Chondrocyte (in vitro differentiated cells): Measurements from ENCODE around the gene CBX2. TPM values are rescaled to one million over a fixed set of nuclear protein-coding genes. Genes with fewer than 3 reads are reported as not detected.

ENCODE experiments used
- DNase-seq: peaks from one replicate; pipeline ENCODE4 v3.0.0; 2021; ENCODE audit warnings: mixed read lengths, low spot score
- H3K27ac Mint-ChIP-seq: one replicate; pipeline ENCODE4 v1.8.0; 2021; ENCODE audit warnings: mild to moderate bottlenecking, moderate library complexity, mixed read lengths; ENCODE audit not compliant: unreplicated experiment
- H3K27me3 Mint-ChIP-seq: 2 replicates; pipeline ENCODE4 v1.8.0; 2021; ENCODE audit warnings: low read depth, mixed read lengths
- H3K36me3 Mint-ChIP-seq: 2 replicates; pipeline ENCODE4 v1.8.0; 2021; ENCODE audit warnings: low read depth, mixed read lengths
- H3K4me1 Mint-ChIP-seq: 2 replicates; pipeline ENCODE4 v1.8.0; 2021; ENCODE audit warnings: low read depth, mild to moderate bottlenecking, mixed read lengths
- H3K4me3 Mint-ChIP-seq: one replicate; pipeline ENCODE4 v1.8.0; 2021; ENCODE audit warnings: mild to moderate bottlenecking, moderate library complexity, mixed read lengths; ENCODE audit not compliant: unreplicated experiment
- H3K9me3 Mint-ChIP-seq: 2 replicates; pipeline ENCODE4 v1.8.0; 2021; ENCODE audit warnings: low read depth, mixed read lengths
- total RNA-seq: library from RNA; stranded (reverse); gene quantifications from 3 replicates; pipeline ENCODE4 v1.2.1, GENCODE V29; 2021
- TF ChIP-seq, protein P1 (sequence below): fragments of 200-600 bp; sonication (generic); IDR thresholded peaks from 2 replicates; pipeline ENCODE4 v1.5.0; 2021; ENCODE audit warnings: antibody characterized with exemption, mild to moderate bottlenecking, moderate library complexity

Gene CBX2
- total RNA-seq, 1 donor from 2014 or later: 4.9 TPM

GRCh38 chr17:79835470-79835899 is 57.5 kb downstream of the CBX2 start:
- TF ChIP-seq, protein P1, sequence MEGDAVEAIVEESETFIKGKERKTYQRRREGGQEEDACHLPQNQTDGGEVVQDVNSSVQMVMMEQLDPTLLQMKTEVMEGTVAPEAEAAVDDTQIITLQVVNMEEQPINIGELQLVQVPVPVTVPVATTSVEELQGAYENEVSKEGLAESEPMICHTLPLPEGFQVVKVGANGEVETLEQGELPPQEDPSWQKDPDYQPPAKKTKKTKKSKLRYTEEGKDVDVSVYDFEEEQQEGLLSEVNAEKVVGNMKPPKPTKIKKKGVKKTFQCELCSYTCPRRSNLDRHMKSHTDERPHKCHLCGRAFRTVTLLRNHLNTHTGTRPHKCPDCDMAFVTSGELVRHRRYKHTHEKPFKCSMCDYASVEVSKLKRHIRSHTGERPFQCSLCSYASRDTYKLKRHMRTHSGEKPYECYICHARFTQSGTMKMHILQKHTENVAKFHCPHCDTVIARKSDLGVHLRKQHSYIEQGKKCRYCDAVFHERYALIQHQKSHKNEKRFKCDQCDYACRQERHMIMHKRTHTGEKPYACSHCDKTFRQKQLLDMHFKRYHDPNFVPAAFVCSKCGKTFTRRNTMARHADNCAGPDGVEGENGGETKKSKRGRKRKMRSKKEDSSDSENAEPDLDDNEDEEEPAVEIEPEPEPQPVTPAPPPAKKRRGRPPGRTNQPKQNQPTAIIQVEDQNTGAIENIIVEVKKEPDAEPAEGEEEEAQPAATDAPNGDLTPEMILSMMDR: no peak
- Mint-ChIP-seq H3K4me1 (peaks cover 40% of the 10 kb centered on the region), H3K36me3 (peaks cover 8% of the 10 kb centered on the region), H3K9me3 (no peaks in the 10 kb centered on the region), H3K4me3 (no peak overlapping the region), H3K27ac (no peak overlapping the region), H3K27me3 (peaks cover 2% of the 10 kb centered on the region)
- DNase-seq: no peak

DNA sequence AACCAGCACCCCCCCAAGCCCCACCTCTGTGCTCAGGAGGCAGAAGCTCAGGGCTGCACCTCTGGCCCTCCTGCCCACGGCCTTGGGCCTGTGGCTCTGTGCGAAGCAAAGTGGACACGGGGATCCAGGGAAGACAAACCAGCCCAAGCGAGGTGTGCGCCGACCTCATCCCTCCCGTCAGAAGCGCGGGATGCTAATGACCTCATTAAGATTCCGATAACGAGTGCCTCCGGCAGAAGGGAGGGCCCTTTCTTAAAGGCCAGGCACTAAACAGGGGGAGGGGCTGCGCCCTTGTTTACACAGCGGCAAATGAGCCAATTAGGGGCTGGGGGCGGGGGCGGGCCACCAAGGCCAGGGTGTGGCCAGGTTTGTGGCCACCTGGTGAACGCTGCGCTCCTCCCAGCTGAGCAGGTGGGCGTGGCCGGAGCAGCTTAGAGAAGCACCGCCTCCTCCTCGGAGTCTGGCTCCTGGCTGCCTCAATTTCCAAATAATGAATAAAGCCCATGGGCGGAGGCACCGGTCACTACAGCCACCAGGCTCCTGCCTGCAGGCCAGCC is 58.1 kb downstream of the CBX2 start:
- TF ChIP-seq, protein P1: no peak
- Mint-ChIP-seq H3K27me3 (peaks cover 5% of the 10 kb centered on the region), H3K36me3 (peaks cover 8% of the 10 kb centered on the region), H3K4me1 (peaks cover 40% of the 10 kb centered on the region), H3K27ac (no peak overlapping the region), H3K4me3 (no peak overlapping the region), H3K9me3 (no peaks in the 10 kb centered on the region)
- DNase-seq: no peak

DNA sequence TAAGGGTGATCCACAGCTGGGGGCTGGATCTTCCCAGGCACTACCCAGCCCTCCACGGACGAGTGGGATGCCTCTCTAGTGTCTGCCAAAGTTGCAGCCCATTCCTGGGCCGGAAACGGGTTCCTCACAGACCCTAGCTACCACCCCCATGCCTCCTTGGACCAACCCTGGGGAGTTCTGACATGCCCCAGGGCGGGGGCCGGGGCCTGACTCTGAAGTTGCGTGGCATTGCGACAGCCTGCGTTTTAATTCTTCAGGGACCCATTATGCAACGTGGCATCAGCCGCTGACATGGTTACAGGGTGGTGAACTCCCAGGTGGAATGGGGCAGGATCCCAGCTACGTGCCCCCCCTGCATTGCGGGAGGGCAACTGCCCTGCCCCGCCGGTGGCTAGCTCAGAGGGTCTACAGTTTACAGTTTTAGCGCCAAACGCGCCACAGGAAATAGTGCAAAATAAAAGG is 58.6 kb downstream of the CBX2 start:
- peaks cover 8% of the 10 kb centered on the region for H3K36me3 Mint-ChIP-seq
- peak overlapping the region; percentile 91 for H3K4me3 Mint-ChIP-seq
- TF ChIP-seq, protein P1: no peak
- H3K9me3 Mint-ChIP-seq: no peaks in the 10 kb centered on the region
- H3K27ac Mint-ChIP-seq: peak overlapping the region; percentile 27
- H3K27me3 Mint-ChIP-seq: peaks cover 9% of the 10 kb centered on the region
- DNase-seq: no peak
- H3K4me1 Mint-ChIP-seq: peaks cover 37% of the 10 kb centered on the region

DNA sequence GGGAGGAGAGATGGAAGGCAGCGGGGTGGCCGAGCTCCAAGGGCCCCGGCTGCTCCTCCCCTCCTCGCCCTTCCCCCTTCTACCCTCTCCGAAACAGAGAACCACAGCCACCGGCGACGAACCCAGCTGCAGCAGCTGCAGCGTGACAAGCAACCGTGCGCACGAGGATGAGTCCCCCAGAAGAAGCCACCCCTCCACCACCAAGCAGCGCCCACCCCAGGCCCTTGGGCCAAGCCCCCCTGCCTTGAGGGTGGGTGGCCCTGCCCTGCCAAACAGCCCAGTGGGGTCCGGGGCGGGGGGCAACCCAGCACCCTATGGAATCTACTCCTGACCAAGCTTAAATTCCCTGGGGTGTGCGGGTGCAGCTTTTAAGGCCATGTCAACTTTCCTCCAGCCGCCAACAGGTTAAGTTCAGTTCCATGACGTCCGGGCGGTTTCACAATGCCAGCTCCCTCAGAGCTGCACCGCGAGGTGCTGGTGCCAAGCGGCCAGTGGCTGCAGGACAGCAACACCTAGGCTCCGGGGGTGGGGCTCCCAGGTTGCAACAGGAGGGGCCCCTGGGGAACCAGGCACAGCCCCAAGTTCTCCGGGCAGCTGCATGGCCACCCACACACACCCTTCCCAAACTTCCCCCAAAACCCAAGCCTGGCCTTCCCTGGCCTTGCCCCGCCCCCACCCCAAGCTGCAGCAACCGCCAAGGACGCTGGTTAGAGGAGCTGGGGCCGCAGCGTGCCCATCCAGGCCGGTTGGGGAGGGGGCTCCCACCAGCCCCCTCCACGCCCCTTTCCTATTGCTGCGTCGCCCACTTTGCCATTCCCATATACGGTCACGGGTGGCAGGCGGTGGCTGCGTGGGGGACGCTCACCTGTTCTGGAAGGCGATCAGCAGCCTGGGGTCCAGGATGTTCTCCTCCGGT is 59.3 kb downstream of the CBX2 start:
- peaks cover 36% of the 10 kb centered on the region for H3K4me1 Mint-ChIP-seq
- H3K27me3 Mint-ChIP-seq: peaks cover 11% of the 10 kb centered on the region
- TF ChIP-seq, protein P1: no peak
- H3K27ac Mint-ChIP-seq: no peak overlapping the region
- no peaks in the 10 kb centered on the region for H3K9me3 Mint-ChIP-seq
- DNase-seq: no peak
- H3K36me3 Mint-ChIP-seq: peaks cover 8% of the 10 kb centered on the region
- H3K4me3 Mint-ChIP-seq: peak overlapping the region; percentile 91

Other genes with a start within 250 kb of the CBX2 start
- gene RBFOX3, start 167.1 kb upstream of the CBX2 start, total RNA-seq: not detected in 3 replicates
- gene ENPP7, start 47.2 kb upstream of the CBX2 start, total RNA-seq: not detected in 3 replicates
- 4.6 to 8.3 TPM (median 6.1 TPM) in 3 replicates for gene CBX8, start 18.9 kb downstream of the CBX2 start, total RNA-seq
- gene CBX4, start 61.3 kb downstream of the CBX2 start, total RNA-seq: 26.7 to 27.2 TPM (median 26.8 TPM) in 3 replicates